ENCODE results near the gene MYO16. TPM values are rescaled to one million over a fixed set of nuclear protein-coding genes. Genes with fewer than 3 reads are reported as not detected.

The MYO16 gene
- total and polyA plus RNA-seq, 3 donors from 2014 or later, result 3.1 to 4.0 (median 3.4) TPM

DNA sequence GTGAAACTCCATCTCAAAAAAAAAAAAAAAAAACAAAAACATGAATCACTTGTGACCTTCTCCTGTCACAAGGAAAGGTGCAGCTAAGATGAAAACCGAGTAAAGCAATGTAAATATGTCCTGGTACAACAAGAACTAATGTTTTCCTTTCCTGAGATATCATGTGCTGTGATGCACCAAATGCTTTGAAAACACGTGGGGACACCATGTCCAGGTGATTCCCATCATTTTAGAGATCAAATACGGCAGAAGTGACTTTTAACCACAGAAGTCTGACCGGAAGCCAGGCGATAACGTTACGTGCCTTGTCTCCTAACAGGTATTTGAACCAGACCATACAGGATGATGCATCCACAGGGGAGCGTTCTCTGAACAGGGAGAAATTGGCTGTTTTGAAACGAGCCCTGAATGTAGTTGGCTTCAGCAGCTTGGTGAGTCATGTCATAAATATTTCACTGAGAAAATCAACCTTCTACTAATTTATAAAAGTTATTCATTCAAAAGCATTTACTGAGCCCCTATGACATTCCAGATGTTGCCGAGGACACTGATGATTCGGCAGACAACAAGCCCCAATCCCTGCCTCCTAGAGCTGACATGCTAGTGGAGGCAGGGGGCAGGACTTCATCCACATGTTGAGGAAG is 328.1 kb downstream of the MYO16 start:
- DNase-seq, result no peak
- TF ChIP-seq CTCF (IDR thresholded peaks at IDR 0.05) (no peak), POLR2A (IDR thresholded peaks at IDR 0.05) (no peak)
- Histone ChIP-seq H3K4me1 (no peaks in the 10 kb centered on the region), H3K36me3 (ENCODE audit: low read depth, missing control alignments) (no peaks in the 10 kb centered on the region), H3K9me3 (no peaks in the 10 kb centered on the region), H3K4me3 (no peak overlapping the region), H3K27me3 (no peaks in the 10 kb centered on the region), H3K27ac (no peak overlapping the region)
- intact Hi-C loops (cut with DNase I; ENCODE audit: low total_unique reads), result loop anchor here (10.0 kb wide), 1 partner anchor 827 kb away; the partner anchor contains the start of gene IRS2
- 57 to 66% methylated on average over 11 of the region's 11 CpGs for WGBS, 2 donors

GRCh38 chr13:108958013-108958376 is 328.6 kb downstream of the MYO16 start:
- Histone ChIP-seq H3K27me3 (no peaks in the 10 kb centered on the region), H3K27ac (no peak overlapping the region), H3K9me3 (no peaks in the 10 kb centered on the region), H3K36me3 (ENCODE audit: low read depth, missing control alignments) (no peaks in the 10 kb centered on the region), H3K4me1 (no peaks in the 10 kb centered on the region), H3K4me3 (no peak overlapping the region)
- intact Hi-C loops (cut with DNase I; ENCODE audit: low total_unique reads), result loop anchor here (10.0 kb wide), 1 partner anchor 827 kb away; the partner anchor contains the start of gene IRS2
- DNase-seq, result no peak
- TF ChIP-seq CTCF (IDR thresholded peaks at IDR 0.05) (no peak), POLR2A (IDR thresholded peaks at IDR 0.05) (no peak)

- no peak for DNase-seq
These were observed 329.8 kb downstream of the MYO16 start for GRCh38 chr13:108959234-108959633.

DNA sequence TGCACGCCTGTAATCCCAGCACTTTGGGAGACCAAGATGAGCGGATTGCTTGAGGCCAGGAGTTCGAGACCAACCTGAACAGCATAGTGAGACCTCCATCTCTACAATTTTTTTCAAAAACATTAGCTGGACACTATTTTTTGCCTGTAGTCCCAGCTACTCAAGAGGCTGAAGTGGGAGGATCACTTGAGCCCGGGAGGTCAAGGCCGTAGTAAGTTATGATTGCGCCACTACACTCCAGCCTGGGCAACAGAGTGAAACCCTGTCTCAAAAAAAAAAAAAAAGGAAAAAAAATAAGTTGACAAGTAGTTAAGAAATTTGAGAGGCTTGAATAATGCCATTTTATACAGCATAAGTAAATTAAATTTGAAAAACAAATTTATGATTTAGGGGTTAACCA is 330.6 kb downstream of the MYO16 start:
- WGBS, 2 donors, result 79 to 82% methylated on average over 6 of the region's 6 CpGs
- DNase-seq, result no peak
- no peaks in the 10 kb centered on the region for H3K36me3 ChIP-seq (ENCODE audit: low read depth, missing control alignments)
- H3K4me3 ChIP-seq, result no peak overlapping the region
- no peaks in the 10 kb centered on the region for H3K4me1 ChIP-seq
- no peak for TF ChIP-seq POLR2A (IDR thresholded peaks at IDR 0.05)
- TF ChIP-seq CTCF (IDR thresholded peaks at IDR 0.05), result no peak
- H3K27ac ChIP-seq, result peak overlapping the region in 1 of 2 donors; percentile 23
- no peaks in the 10 kb centered on the region for H3K27me3 ChIP-seq
- intact Hi-C loops (cut with DNase I; ENCODE audit: low total_unique reads), result no loop called here
- H3K9me3 ChIP-seq, result no peaks in the 10 kb centered on the region

More at GRCh38 chr13:108959234-108959633, 329.8 kb downstream of the MYO16 start:
- H3K4me3 ChIP-seq, result no peak overlapping the region
- no peaks in the 10 kb centered on the region for H3K36me3 ChIP-seq (ENCODE audit: low read depth, missing control alignments)
- no peaks in the 10 kb centered on the region for H3K27me3 ChIP-seq
- intact Hi-C loops (cut with DNase I; ENCODE audit: low total_unique reads), result loop anchor here (10.0 kb wide), 1 partner anchor 826 kb away; the partner anchor contains the start of gene IRS2
- H3K27ac ChIP-seq, result peak overlapping the region in 1 of 2 donors; percentile 23
- H3K4me1 ChIP-seq, result no peaks in the 10 kb centered on the region
- TF ChIP-seq CTCF (IDR thresholded peaks at IDR 0.05) (no peak), POLR2A (IDR thresholded peaks at IDR 0.05) (no peak)
- H3K9me3 ChIP-seq, result no peaks in the 10 kb centered on the region

GRCh38 chr13:108961542-108962125 is 332.2 kb downstream of the MYO16 start:
- no peaks in the 10 kb centered on the region for H3K9me3 ChIP-seq
- WGBS, 2 donors, result 13 to 19% methylated on average over 7 of the region's 7 CpGs
- H3K4me3 ChIP-seq, result no peak overlapping the region
- DNase-seq, result no peak
- H3K27ac ChIP-seq, result no peak overlapping the region
- H3K27me3 ChIP-seq, result no peaks in the 10 kb centered on the region
- intact Hi-C loops (cut with DNase I; ENCODE audit: low total_unique reads), result no loop called here
- TF ChIP-seq POLR2A (IDR thresholded peaks at IDR 0.05), result no peak
- peak; percentile 65 to 84 (median 83) for TF ChIP-seq CTCF (IDR thresholded peaks at IDR 0.05)
- no peaks in the 10 kb centered on the region for H3K4me1 ChIP-seq
- no peaks in the 10 kb centered on the region for H3K36me3 ChIP-seq (ENCODE audit: low read depth, missing control alignments)
